Smooth muscle cell (in vitro differentiated cells): ENCODE data around the gene SLC41A3. TPM values are rescaled to one million over a fixed set of nuclear protein-coding genes. Genes with fewer than 3 reads are reported as not detected.
A peak's percentile ranks its signal among the peaks of the same experiment; 100 is the strongest.

Source experiments
- DNase-seq: peaks from one replicate; lab custom pipeline; 2025; ENCODE audit not compliant: unreplicated experiment; lab: John Stamatoyannopoulos, UW
- H2AFZ ChIP-seq: fragments of 200-600 bp; sonication (generic); 2 replicates; pipeline ENCODE4 v1.6.0; 2016; ENCODE audit warnings: antibody characterized with exemption, low read depth, mild to moderate bottlenecking
- H3F3A ChIP-seq: fragments of 200-600 bp; sonication (generic); 2 replicates; pipeline ENCODE4 v1.6.0; 2017; ENCODE audit warnings: antibody characterized with exemption, low read depth
- H3K27ac ChIP-seq: fragments of 200-600 bp; sonication (generic); 2 replicates; pipeline ENCODE4 v1.5.1; 2016; ENCODE audit warnings: low read depth, mild to moderate bottlenecking
- H3K27me3 ChIP-seq: fragments of 200-600 bp; sonication (generic); 2 replicates; pipeline ENCODE4 v1.6.1; 2016; ENCODE audit warnings: low read depth, mild to moderate bottlenecking
- H3K36me3 ChIP-seq: fragments of 200-600 bp; sonication (generic); 2 replicates; pipeline ENCODE4 v1.5.1; 2016; ENCODE audit warnings: low read depth
- H3K4me1 ChIP-seq: fragments of 200-600 bp; sonication (generic); 2 replicates; pipeline ENCODE4 v1.5.1; 2016; ENCODE audit warnings: low read depth
- H3K4me2 ChIP-seq: fragments of 200-600 bp; sonication (generic); 2 replicates; pipeline ENCODE4 v1.6.0; 2016; ENCODE audit warnings: mild to moderate bottlenecking
- H3K4me3 ChIP-seq: fragments of 200-600 bp; sonication (generic); 2 replicates; pipeline ENCODE4 v1.5.1; 2016; ENCODE audit warnings: mild to moderate bottlenecking
- H3K79me2 ChIP-seq: fragments of 200-600 bp; sonication (generic); 2 replicates; pipeline ENCODE4 v1.6.0; 2016; ENCODE audit warnings: low read depth, mild to moderate bottlenecking
- H3K9ac ChIP-seq: fragments of 200-600 bp; sonication (generic); 2 replicates; pipeline ENCODE4 v1.6.0; 2016; ENCODE audit warnings: low read depth
- H3K9me3 ChIP-seq: fragments of 200-600 bp; sonication (generic); replicated peaks from 2 replicates; pipeline ENCODE4 v1.5.1; 2016; ENCODE audit warnings: low read depth
- H4K20me1 ChIP-seq: fragments of 200-600 bp; sonication (generic); 2 replicates; pipeline ENCODE4 v1.6.0; 2016; ENCODE audit warnings: low read depth
- WGBS: methylation state at CpG from one replicate; pipeline ENCODE4 v1.1.7; 2016; ENCODE audit warnings: low lambda C conversion rate; 5-methylcytosine and 5-hydroxymethylcytosine counted together
- polyA plus RNA-seq: library from polyadenylated mRNA; unstranded; fragments of >200 nt; fragmentation: Nextera tagmentation; extraction: Ambion mirVana; gene quantifications from 2 replicates; pipeline ENCODE4 v1.2.1, GENCODE V29; 2016
- total RNA-seq: library from RNA; depleted of rRNA; stranded (reverse); fragments of >200 nt; gene quantifications from 2 replicates; pipeline ENCODE4 v1.2.3, GENCODE V29; 2014
- TF ChIP-seq, protein P1 (sequence below): fragments of 200-600 bp; sonication (generic); IDR thresholded peaks from 2 replicates; pipeline ENCODE4 v1.5.1; 2017; ENCODE audit warnings: borderline replicate concordance, mild to moderate bottlenecking, antibody characterized with exemption; ENCODE audit not compliant: insufficient read depth, poor library complexity, severe bottlenecking

The SLC41A3 gene
- total and polyA plus RNA-seq, 2 experiments from 2014 or later: 20.7 to 23.9 TPM

GRCh38 chr3:126113733-126114442 lies 30.0 kb upstream of the SLC41A3 start:
- WGBS: 81% methylated on average over 9 of the region's 9 CpGs
- DNase-seq: no peak

GRCh38 chr3:126113238-126113555 lies 29.3 kb upstream of the SLC41A3 start:
- H3K9ac ChIP-seq: no peak overlapping the region
- no peak for DNase-seq
- no peaks in the 10 kb centered on the region for H3K27me3 ChIP-seq
- WGBS: 90% methylated on average over 6 of the region's 6 CpGs
- H2AFZ ChIP-seq: no peak overlapping the region
- H3K9me3 ChIP-seq: no peaks in the 10 kb centered on the region
- H4K20me1 ChIP-seq: no peaks in the 10 kb centered on the region
- no peaks in the 10 kb centered on the region for H3K4me1 ChIP-seq
- H3K4me3 ChIP-seq: no peak overlapping the region
- H3K27ac ChIP-seq: no peak overlapping the region
- TF ChIP-seq, protein P1, sequence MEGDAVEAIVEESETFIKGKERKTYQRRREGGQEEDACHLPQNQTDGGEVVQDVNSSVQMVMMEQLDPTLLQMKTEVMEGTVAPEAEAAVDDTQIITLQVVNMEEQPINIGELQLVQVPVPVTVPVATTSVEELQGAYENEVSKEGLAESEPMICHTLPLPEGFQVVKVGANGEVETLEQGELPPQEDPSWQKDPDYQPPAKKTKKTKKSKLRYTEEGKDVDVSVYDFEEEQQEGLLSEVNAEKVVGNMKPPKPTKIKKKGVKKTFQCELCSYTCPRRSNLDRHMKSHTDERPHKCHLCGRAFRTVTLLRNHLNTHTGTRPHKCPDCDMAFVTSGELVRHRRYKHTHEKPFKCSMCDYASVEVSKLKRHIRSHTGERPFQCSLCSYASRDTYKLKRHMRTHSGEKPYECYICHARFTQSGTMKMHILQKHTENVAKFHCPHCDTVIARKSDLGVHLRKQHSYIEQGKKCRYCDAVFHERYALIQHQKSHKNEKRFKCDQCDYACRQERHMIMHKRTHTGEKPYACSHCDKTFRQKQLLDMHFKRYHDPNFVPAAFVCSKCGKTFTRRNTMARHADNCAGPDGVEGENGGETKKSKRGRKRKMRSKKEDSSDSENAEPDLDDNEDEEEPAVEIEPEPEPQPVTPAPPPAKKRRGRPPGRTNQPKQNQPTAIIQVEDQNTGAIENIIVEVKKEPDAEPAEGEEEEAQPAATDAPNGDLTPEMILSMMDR: no peak
- no peaks in the 10 kb centered on the region for H3K36me3 ChIP-seq
- H3K4me2 ChIP-seq: no peak overlapping the region
- H3K79me2 ChIP-seq: no peaks in the 10 kb centered on the region
- H3F3A ChIP-seq: no peaks in the 10 kb centered on the region

More at GRCh38 chr3:126113733-126114442, 30.0 kb upstream of the SLC41A3 start:
- Histone ChIP-seq H3K4me2 (no peak overlapping the region), H3K4me3 (no peak overlapping the region), H4K20me1 (no peaks in the 10 kb centered on the region), H3K9ac (no peak overlapping the region), H3F3A (no peaks in the 10 kb centered on the region), H3K4me1 (no peaks in the 10 kb centered on the region), H3K27me3 (no peaks in the 10 kb centered on the region), H3K9me3 (no peaks in the 10 kb centered on the region), H3K27ac (no peak overlapping the region), H2AFZ (no peak overlapping the region), H3K79me2 (no peaks in the 10 kb centered on the region), H3K36me3 (no peaks in the 10 kb centered on the region)
- TF ChIP-seq, protein P1: peak; percentile 31

- no peaks in the 10 kb centered on the region for H3K27me3 ChIP-seq
- DNase-seq: no peak
Measured at GRCh38 chr3:126112531-126113237, 28.8 kb upstream of the SLC41A3 start.

More at GRCh38 chr3:126112531-126113237, 28.8 kb upstream of the SLC41A3 start:
- no peak overlapping the region for H3K27ac ChIP-seq
- no peak overlapping the region for H3K9ac ChIP-seq
- H3K9me3 ChIP-seq: no peaks in the 10 kb centered on the region
- H3K36me3 ChIP-seq: no peaks in the 10 kb centered on the region
- TF ChIP-seq, protein P1: no peak
- H3F3A ChIP-seq: no peaks in the 10 kb centered on the region
- WGBS: 93% methylated on average over 13 of the region's 13 CpGs
- no peak overlapping the region for H3K4me3 ChIP-seq
- H3K79me2 ChIP-seq: no peaks in the 10 kb centered on the region
- no peak overlapping the region for H3K4me2 ChIP-seq
- H4K20me1 ChIP-seq: no peaks in the 10 kb centered on the region
- H3K4me1 ChIP-seq: no peaks in the 10 kb centered on the region
- no peak overlapping the region for H2AFZ ChIP-seq
